Bronchial epithelial cell (primary cell): ENCODE data around the gene TMEM184B. TPM values are rescaled to one million over a fixed set of nuclear protein-coding genes. Genes with fewer than 3 reads are reported as not detected.

Source experiments
- DNase-seq: peaks from one replicate; pipeline ENCODE4 v3.0.0-alpha.2; 2010; ENCODE audit warnings: low read depth
- FAIRE-seq: peaks from 2 replicates; lab custom pipeline; 2011; peaks lifted over from hg19 to GRCh38; lab: Jason Lieb, UNC
- H3K27me3 ChIP-seq: 2 replicates; pipeline ENCODE4 v1.5.1; 2011; ENCODE audit warnings: low read length; ENCODE audit not compliant: control insufficient read depth, insufficient read depth
- H3K36me3 ChIP-seq: 2 replicates; pipeline ENCODE4 v1.5.1; 2011; ENCODE audit warnings: low read length; ENCODE audit not compliant: control insufficient read depth, insufficient read depth
- H3K4me3 ChIP-seq: 2 replicates; pipeline ENCODE4 v1.5.1; 2011; ENCODE audit warnings: mild to moderate bottlenecking, low read depth, low read length, control low read depth
- CTCF ChIP-seq: IDR thresholded peaks from 2 replicates; pipeline ENCODE4 v1.5.1; 2011; ENCODE audit warnings: mild to moderate bottlenecking, moderate library complexity, low read length, control low read depth, inconsistent platforms; ENCODE audit not compliant: insufficient read depth, severe bottlenecking
- total RNA-seq: library from RNA; depleted of rRNA; stranded (reverse); fragments of >200 nt; gene quantifications from 2 replicates; pipeline ENCODE4 v1.2.1, GENCODE V29; 2014

TMEM184B gene
- total RNA-seq, 1 donor from 2014 or later, result 7.1 TPM

GRCh38 chr22:38191731-38192474 lies 80.9 kb downstream of the TMEM184B start:
- Histone ChIP-seq H3K36me3 (no peaks in the 10 kb centered on the region), H3K4me3 (no peak overlapping the region), H3K27me3 (peaks cover 7% of the 10 kb centered on the region)
- FAIRE-seq (peak; percentile 47), DNase-seq (no peak)
- TF ChIP-seq CTCF, result no peak

GRCh38 chr22:38191055-38191454 lies 81.8 kb downstream of the TMEM184B start:
- no peak for DNase-seq
- H3K27me3 ChIP-seq, result peaks cover 7% of the 10 kb centered on the region
- FAIRE-seq, result no peak
- H3K4me3 ChIP-seq, result no peak overlapping the region
- H3K36me3 ChIP-seq, result no peaks in the 10 kb centered on the region
- no peak for TF ChIP-seq CTCF

GRCh38 chr22:38190581-38190980 lies 82.2 kb downstream of the TMEM184B start:
- no peak overlapping the region for H3K4me3 ChIP-seq
- no peak for DNase-seq
- no peaks in the 10 kb centered on the region for H3K36me3 ChIP-seq
- no peak for FAIRE-seq
- peaks cover 7% of the 10 kb centered on the region for H3K27me3 ChIP-seq
- TF ChIP-seq CTCF, result no peak

GRCh38 chr22:38189104-38189503 lies 83.7 kb downstream of the TMEM184B start:
- no peaks in the 10 kb centered on the region for H3K36me3 ChIP-seq
- H3K27me3 ChIP-seq, result peaks cover 3% of the 10 kb centered on the region
- FAIRE-seq (peak; percentile 47), DNase-seq (no peak)
- TF ChIP-seq CTCF, result no peak
- H3K4me3 ChIP-seq, result no peak overlapping the region

DNA sequence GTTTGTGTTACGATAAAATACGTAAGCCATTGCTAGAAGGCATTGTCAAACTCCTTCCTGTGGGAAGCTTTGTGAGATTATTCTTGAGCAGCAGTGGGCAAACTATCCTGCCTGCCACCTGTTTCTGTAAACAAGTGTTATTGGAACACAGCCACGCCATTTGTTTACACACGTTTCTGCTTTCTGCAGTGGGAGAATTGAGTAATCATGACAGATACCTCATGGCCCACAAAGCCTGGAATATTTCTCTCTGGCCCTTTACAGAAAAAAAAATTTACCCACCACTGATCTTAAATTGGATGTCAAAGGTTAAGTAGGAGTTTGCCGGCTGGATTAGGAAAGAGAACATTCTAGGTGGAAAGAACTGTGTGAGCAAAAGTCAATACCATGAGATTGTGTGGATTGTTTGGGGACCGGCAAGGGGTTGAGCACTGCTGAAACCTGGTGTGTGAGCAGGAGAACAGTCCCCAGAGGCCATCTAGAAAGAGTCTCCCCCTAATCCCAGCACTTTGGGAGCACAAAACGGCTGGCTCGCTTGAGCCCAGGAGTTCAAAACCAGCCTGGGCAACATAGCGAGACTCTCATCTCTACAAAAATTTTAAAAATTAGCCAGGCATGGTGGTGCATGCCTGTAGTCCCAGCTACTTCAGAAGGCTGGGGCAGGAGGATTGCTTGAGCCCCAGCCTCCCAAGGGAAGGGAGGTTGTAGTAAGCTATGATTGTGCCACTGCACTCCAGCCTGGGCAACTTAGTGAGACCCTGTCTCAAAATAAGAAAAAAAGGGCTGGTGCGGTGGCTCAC lies 85.2 kb downstream of the TMEM184B start:
- Histone ChIP-seq H3K36me3 (no peaks in the 10 kb centered on the region), H3K27me3 (peaks cover 1% of the 10 kb centered on the region), H3K4me3 (no peak overlapping the region)
- TF ChIP-seq CTCF, result no peak
- DNase-seq, result peak; percentile 77
- peak; percentile 50 for FAIRE-seq
